ENCODE results near the gene RIMBP2. TPM values are rescaled to one million over a fixed set of nuclear protein-coding genes. Genes with fewer than 3 reads are reported as not detected.

The RIMBP2 gene
- total RNA-seq, 2 donors from 2014 or later, result 0.14 TPM; not detected in 1

- DNase-seq (no peak), ATAC-seq (replicated peaks in 1 of 2) (no peak)
- Mint-ChIP-seq H3K4me3 (no peak overlapping the region), H3K27me3 (ENCODE audit: low read depth) (peaks cover 7% of the 10 kb centered on the region), H3K4me1 (ENCODE audit: low read depth) (no peaks in the 10 kb centered on the region), H3K27ac (no peak overlapping the region), H3K36me3 (ENCODE audit: insufficient read depth in 2 of 2) (no peaks in the 10 kb centered on the region), H3K9me3 (no peaks in the 10 kb centered on the region)
These were observed 314.4 kb downstream of the RIMBP2 start for GRCh38 chr12:130401703-130402102.

GRCh38 chr12:130398100-130398848 is 317.8 kb downstream of the RIMBP2 start:
- Mint-ChIP-seq H3K9me3 (no peaks in the 10 kb centered on the region), H3K4me1 (ENCODE audit: low read depth) (no peaks in the 10 kb centered on the region), H3K4me3 (no peak overlapping the region), H3K27ac (no peak overlapping the region), H3K27me3 (ENCODE audit: low read depth) (peaks cover 5% of the 10 kb centered on the region), H3K36me3 (ENCODE audit: insufficient read depth in 2 of 2) (no peaks in the 10 kb centered on the region)
- DNase-seq, result no peak
- no peak for ATAC-seq (replicated peaks in 1 of 2)

GRCh38 chr12:130396667-130397066 is 319.4 kb downstream of the RIMBP2 start:
- ATAC-seq (replicated peaks in 1 of 2), result no peak
- no peak for DNase-seq
- Mint-ChIP-seq H3K9me3 (peaks cover 0 to 3% of the 10 kb centered on the region in 2 donors), H3K27me3 (ENCODE audit: low read depth) (peaks cover 5% of the 10 kb centered on the region), H3K4me3 (no peak overlapping the region), H3K36me3 (ENCODE audit: insufficient read depth in 2 of 2) (no peaks in the 10 kb centered on the region), H3K4me1 (ENCODE audit: low read depth) (no peaks in the 10 kb centered on the region), H3K27ac (no peak overlapping the region)

- no peak for ATAC-seq (replicated peaks in 1 of 2)
- Mint-ChIP-seq H3K4me3 (peak overlapping the region in 1 of 2 donors; percentile 29), H3K27me3 (ENCODE audit: low read depth) (peaks cover 5% of the 10 kb centered on the region)
These were observed 321.2 kb downstream of the RIMBP2 start for GRCh38 chr12:130394906-130395305.

GRCh38 chr12:130391186-130391585 is 324.9 kb downstream of the RIMBP2 start:
- Mint-ChIP-seq H3K36me3 (ENCODE audit: insufficient read depth in 2 of 2) (peaks cover 1 to 2% of the 10 kb centered on the region in 2 donors), H3K27ac (no peak overlapping the region), H3K27me3 (ENCODE audit: low read depth) (peaks cover 5% of the 10 kb centered on the region), H3K4me3 (no peak overlapping the region), H3K4me1 (ENCODE audit: low read depth) (no peaks in the 10 kb centered on the region), H3K9me3 (peaks cover 9 to 11% of the 10 kb centered on the region in 2 donors)
- no peak for DNase-seq
- no peak for ATAC-seq (replicated peaks in 1 of 2)

More at GRCh38 chr12:130394906-130395305, 321.2 kb downstream of the RIMBP2 start:
- Mint-ChIP-seq H3K27ac (no peak overlapping the region), H3K4me1 (ENCODE audit: low read depth) (no peaks in the 10 kb centered on the region), H3K36me3 (ENCODE audit: insufficient read depth in 2 of 2) (peaks cover 0 to 2% of the 10 kb centered on the region in 2 donors), H3K9me3 (peaks cover 3% of the 10 kb centered on the region in 2 donors)
- DNase-seq, result no peak

- DNase-seq, result no peak
- Mint-ChIP-seq H3K27ac (no peak overlapping the region), H3K4me3 (no peak overlapping the region), H3K4me1 (ENCODE audit: low read depth) (no peaks in the 10 kb centered on the region), H3K9me3 (peaks cover 9 to 10% of the 10 kb centered on the region in 2 donors), H3K27me3 (ENCODE audit: low read depth) (peaks cover 9% of the 10 kb centered on the region), H3K36me3 (ENCODE audit: insufficient read depth in 2 of 2) (peaks cover 0 to 1% of the 10 kb centered on the region in 2 donors)
- no peak for ATAC-seq (replicated peaks in 1 of 2)
These were observed 330.9 kb downstream of the RIMBP2 start for GRCh38 chr12:130385193-130385592.

GRCh38 chr12:130384234-130384633 is 331.9 kb downstream of the RIMBP2 start:
- ATAC-seq (replicated peaks in 1 of 2) (no peak), DNase-seq (no peak)
- no peak overlapping the region for H3K4me3 Mint-ChIP-seq
- H3K36me3 Mint-ChIP-seq (ENCODE audit: insufficient read depth in 2 of 2), result peaks cover 0 to 1% of the 10 kb centered on the region in 2 donors
- H3K27me3 Mint-ChIP-seq (ENCODE audit: low read depth), result peaks cover 9% of the 10 kb centered on the region
- H3K4me1 Mint-ChIP-seq (ENCODE audit: low read depth), result no peaks in the 10 kb centered on the region
- peaks cover 8 to 9% of the 10 kb centered on the region in 2 donors for H3K9me3 Mint-ChIP-seq
- H3K27ac Mint-ChIP-seq, result no peak overlapping the region

GRCh38 chr12:130382818-130383217 is 333.3 kb downstream of the RIMBP2 start:
- peaks cover 0 to 1% of the 10 kb centered on the region in 2 donors for H3K36me3 Mint-ChIP-seq (ENCODE audit: insufficient read depth in 2 of 2)
- peaks cover 3 to 5% of the 10 kb centered on the region in 2 donors for H3K9me3 Mint-ChIP-seq
- no peak overlapping the region for H3K27ac Mint-ChIP-seq
- H3K4me3 Mint-ChIP-seq, result no peak overlapping the region
- ATAC-seq (replicated peaks in 1 of 2) (no peak), DNase-seq (no peak)
- H3K27me3 Mint-ChIP-seq (ENCODE audit: low read depth), result peaks cover 9% of the 10 kb centered on the region
- no peaks in the 10 kb centered on the region for H3K4me1 Mint-ChIP-seq (ENCODE audit: low read depth)

- no peaks in the 10 kb centered on the region for H3K9me3 Mint-ChIP-seq
- no peak for ATAC-seq (replicated peaks in 1 of 2)
- no peaks in the 10 kb centered on the region for H3K27me3 Mint-ChIP-seq (ENCODE audit: low read depth)
These were observed 340.5 kb downstream of the RIMBP2 start for GRCh38 chr12:130375296-130376287.

GRCh38 chr12:130374083-130374482 is 342.0 kb downstream of the RIMBP2 start:
- H3K27ac Mint-ChIP-seq, result no peak overlapping the region
- ATAC-seq (replicated peaks in 1 of 2) (peak in 1 of 2 donors; percentile 44), DNase-seq (no peak)
- no peaks in the 10 kb centered on the region for H3K4me1 Mint-ChIP-seq (ENCODE audit: low read depth)
- H3K9me3 Mint-ChIP-seq, result no peaks in the 10 kb centered on the region
- H3K27me3 Mint-ChIP-seq (ENCODE audit: low read depth), result no peaks in the 10 kb centered on the region
- no peaks in the 10 kb centered on the region for H3K36me3 Mint-ChIP-seq (ENCODE audit: insufficient read depth in 2 of 2)
- no peak overlapping the region for H3K4me3 Mint-ChIP-seq

More at GRCh38 chr12:130375296-130376287, 340.5 kb downstream of the RIMBP2 start:
- H3K36me3 Mint-ChIP-seq (ENCODE audit: insufficient read depth in 2 of 2), result no peaks in the 10 kb centered on the region
- no peak overlapping the region for H3K4me3 Mint-ChIP-seq
- DNase-seq, result no peak
- no peaks in the 10 kb centered on the region for H3K4me1 Mint-ChIP-seq (ENCODE audit: low read depth)
- H3K27ac Mint-ChIP-seq, result no peak overlapping the region

- H3K4me1 Mint-ChIP-seq (ENCODE audit: low read depth), result no peaks in the 10 kb centered on the region
- no peaks in the 10 kb centered on the region for H3K27me3 Mint-ChIP-seq (ENCODE audit: low read depth)
- no peak overlapping the region for H3K4me3 Mint-ChIP-seq
These were observed 343.2 kb downstream of the RIMBP2 start for GRCh38 chr12:130372936-130373335.

GRCh38 chr12:130371296-130371695 is 344.8 kb downstream of the RIMBP2 start:
- Mint-ChIP-seq H3K27ac (no peak overlapping the region), H3K4me1 (ENCODE audit: low read depth) (no peaks in the 10 kb centered on the region), H3K36me3 (ENCODE audit: insufficient read depth in 2 of 2) (no peaks in the 10 kb centered on the region), H3K27me3 (ENCODE audit: low read depth) (peaks cover under 1% of the 10 kb centered on the region), H3K9me3 (no peaks in the 10 kb centered on the region), H3K4me3 (no peak overlapping the region)
- ATAC-seq (replicated peaks in 1 of 2) (no peak), DNase-seq (no peak)

More at GRCh38 chr12:130372936-130373335, 343.2 kb downstream of the RIMBP2 start:
- H3K36me3 Mint-ChIP-seq (ENCODE audit: insufficient read depth in 2 of 2), result no peaks in the 10 kb centered on the region
- H3K27ac Mint-ChIP-seq, result no peak overlapping the region
- no peaks in the 10 kb centered on the region for H3K9me3 Mint-ChIP-seq
- ATAC-seq (replicated peaks in 1 of 2) (no peak), DNase-seq (no peak)

- no peak overlapping the region for H3K4me3 Mint-ChIP-seq
- DNase-seq (no peak), ATAC-seq (replicated peaks in 1 of 2) (no peak)
- H3K4me1 Mint-ChIP-seq (ENCODE audit: low read depth), result no peaks in the 10 kb centered on the region
- peaks cover 7% of the 10 kb centered on the region for H3K27me3 Mint-ChIP-seq (ENCODE audit: low read depth)
- H3K36me3 Mint-ChIP-seq (ENCODE audit: insufficient read depth in 2 of 2), result no peaks in the 10 kb centered on the region
- no peaks in the 10 kb centered on the region for H3K9me3 Mint-ChIP-seq
- H3K27ac Mint-ChIP-seq, result no peak overlapping the region
These were observed 346.3 kb downstream of the RIMBP2 start for GRCh38 chr12:130369816-130370215.

Data from activated T-cell treated with anti-CD3 and anti-CD28 coated beads, Interleukin-2, amount 50 U/mL, for 72 hours (primary cell).